GM10248 (cell line): ENCODE data around the gene ARHGAP30.
"Not testable (repeated sequence)": the region's sequence is repeated elsewhere in the genome, so short reads cannot be mapped to it uniquely, and the experiment has no call there.

Source experiments
- CTCF ChIA-PET: fragments of 300-600 bp; sonication (Branson Sonifier 250); formaldehyde crosslinking; extraction: SDS; loops from one replicate; lab custom pipeline; 2021; ENCODE audit warnings: antibody characterized with exemption; lab: Yijun Ruan, JAX
- POLR2A ChIA-PET: fragments of 350-650 bp; sonication (Branson Sonifier 250); formaldehyde crosslinking; extraction: SDS; loops from one replicate; lab custom pipeline; 2020; ENCODE audit warnings: antibody characterized with exemption; lab: Yijun Ruan, JAX
- DNase-seq: peaks from one replicate; pipeline ENCODE4 v3.0.0; 2012; ENCODE audit errors: extremely low spot score
- CTCF ChIP-seq: IDR thresholded peaks from 2 replicates; pipeline ENCODE4 v1.5.1; 2012; ENCODE audit warnings: mild to moderate bottlenecking, low read depth; ENCODE audit errors: extremely low read depth, missing control alignments, control extremely low read depth

The ARHGAP30 gene

GRCh38 chr1:161069731-161070270 lies at the start of gene ARHGAP30:
ARHGAP30 (minus strand) TSS chr1:161069891; CDS start chr1:161069624, 267 bp downstream.
- peak; percentile 96 for DNase-seq
- no peak for TF ChIP-seq CTCF
- POLR2A ChIA-PET: interaction anchor here (0.7 to 1.8 kb wide), 6 partner anchors 23 to 320 kb away, joined by 3 to 6 read pairs (median 4); partner anchors contain the start of genes NIT1, PFDN2, PPOX and USF1
- CTCF ChIA-PET: interaction anchor here (0.8 to 10.8 kb wide), 10 partner anchors 10 to 294 kb away, joined by 3 to 137 read pairs (median 18); partner anchors contain the start of genes KLHDC9, NECTIN4 and USF1

GRCh38 chr1:161117759-161118581 lies 48.3 kb upstream of the ARHGAP30 start, which contains the start of the genes NIT1 and PFDN2:
NIT1 (plus strand) TSS chr1:161118105; CDS start chr1:161118177, 72 bp downstream.
PFDN2 (minus strand) TSS chr1:161118037; CDS start chr1:161118026, 11 bp downstream.
- peak; percentile 0 for TF ChIP-seq CTCF
- POLR2A ChIA-PET: interaction anchor here (0.8 kb wide), 1 partner anchor 48 kb away, joined by 3 read pairs; the partner anchor contains the start of gene ARHGAP30
- DNase-seq: peak; percentile 93
- CTCF ChIA-PET: interaction anchor here (0.6 to 3.8 kb wide), 12 partner anchors 10 to 93 kb away, joined by 3 to 20 read pairs (median 3); partner anchors contain the start of genes KLHDC9, PPOX and TSTD1

GRCh38 chr1:161115961-161116360 lies 46.3 kb upstream of the ARHGAP30 start:
- CTCF ChIA-PET: interaction anchor here (0.9 to 3.8 kb wide), 3 partner anchors 17 to 118 kb away, joined by 3 to 20 read pairs (median 3); partner anchors contain the start of gene KLHDC9
- DNase-seq, POLR2A ChIA-PET: not testable (repeated sequence)

- POLR2A ChIA-PET: no interaction called here
- no peak for TF ChIP-seq CTCF
- CTCF ChIA-PET: interaction anchor here (0.9 to 3.8 kb wide), 2 partner anchors 17 to 18 kb away, joined by 3 to 20 read pairs; partner anchors contain the start of gene KLHDC9
- no peak for DNase-seq
Observed at GRCh38 chr1:161115132-161115711, 45.5 kb upstream of the ARHGAP30 start.

- ChIA-PET CTCF (interaction anchor here (3.8 kb wide), 1 partner anchor 16 kb away, joined by 20 read pairs; the partner anchor contains the start of gene KLHDC9), POLR2A (no interaction called here)
- DNase-seq: no peak
- TF ChIP-seq CTCF: no peak
Observed at GRCh38 chr1:161114556-161114955, 44.9 kb upstream of the ARHGAP30 start.

- no peak for DNase-seq
- CTCF ChIA-PET: interaction anchor here (0.9 kb wide), 1 partner anchor 17 kb away, joined by 4 read pairs; no protein-coding TSS in a partner anchor
- POLR2A ChIA-PET: no interaction called here
- TF ChIP-seq CTCF: no peak
Observed at GRCh38 chr1:161113915-161114314, 44.2 kb upstream of the ARHGAP30 start.
